ENCODE results near the gene SMARCC1. TPM values are rescaled to one million over a fixed set of nuclear protein-coding genes. Genes with fewer than 3 reads are reported as not detected.

SMARCC1 gene
- total RNA-seq, 2 experiments from 2014 or later, result 106 to 113 TPM

GRCh38 chr3:47601281-47601680, 180.4 kb downstream of the SMARCC1 start:
- no peaks in the 10 kb centered on the region for H3K27me3 Mint-ChIP-seq
- CTCF ChIA-PET, result no interaction called here
- POLR2A ChIA-PET, result interaction anchor here (0.6 to 0.7 kb wide), 2 partner anchors 30 to 180 kb away, joined by 3 to 4 read pairs; no protein-coding TSS in a partner anchor

GRCh38 chr3:47594792-47595191, 186.9 kb downstream of the SMARCC1 start:
- no peak overlapping the region for H3K27ac Mint-ChIP-seq
- H3K4me1 Mint-ChIP-seq (ENCODE audit: low read depth), result no peaks in the 10 kb centered on the region
- no peaks in the 10 kb centered on the region for H3K9me3 Mint-ChIP-seq
- TF ChIP-seq, protein P1, sequence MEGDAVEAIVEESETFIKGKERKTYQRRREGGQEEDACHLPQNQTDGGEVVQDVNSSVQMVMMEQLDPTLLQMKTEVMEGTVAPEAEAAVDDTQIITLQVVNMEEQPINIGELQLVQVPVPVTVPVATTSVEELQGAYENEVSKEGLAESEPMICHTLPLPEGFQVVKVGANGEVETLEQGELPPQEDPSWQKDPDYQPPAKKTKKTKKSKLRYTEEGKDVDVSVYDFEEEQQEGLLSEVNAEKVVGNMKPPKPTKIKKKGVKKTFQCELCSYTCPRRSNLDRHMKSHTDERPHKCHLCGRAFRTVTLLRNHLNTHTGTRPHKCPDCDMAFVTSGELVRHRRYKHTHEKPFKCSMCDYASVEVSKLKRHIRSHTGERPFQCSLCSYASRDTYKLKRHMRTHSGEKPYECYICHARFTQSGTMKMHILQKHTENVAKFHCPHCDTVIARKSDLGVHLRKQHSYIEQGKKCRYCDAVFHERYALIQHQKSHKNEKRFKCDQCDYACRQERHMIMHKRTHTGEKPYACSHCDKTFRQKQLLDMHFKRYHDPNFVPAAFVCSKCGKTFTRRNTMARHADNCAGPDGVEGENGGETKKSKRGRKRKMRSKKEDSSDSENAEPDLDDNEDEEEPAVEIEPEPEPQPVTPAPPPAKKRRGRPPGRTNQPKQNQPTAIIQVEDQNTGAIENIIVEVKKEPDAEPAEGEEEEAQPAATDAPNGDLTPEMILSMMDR (IDR thresholded peaks at IDR 0.05), result no peak
- peaks cover 19% of the 10 kb centered on the region for H3K36me3 Mint-ChIP-seq (ENCODE audit: low read depth)
- no peaks in the 10 kb centered on the region for H3K27me3 Mint-ChIP-seq
- no peak overlapping the region for H3K4me3 Mint-ChIP-seq
- DNase-seq, result no peak
- intact Hi-C loops (cut with micrococcal nuclease), result no loop called here
- ChIA-PET POLR2A (no interaction called here), CTCF (no interaction called here)
- no peak for ATAC-seq

More at GRCh38 chr3:47601281-47601680, 180.4 kb downstream of the SMARCC1 start:
- DNase-seq (no peak), ATAC-seq (no peak)
- H3K4me3 Mint-ChIP-seq, result no peak overlapping the region
- TF ChIP-seq, protein P1 (IDR thresholded peaks at IDR 0.05), result no peak
- intact Hi-C loops (cut with micrococcal nuclease), result no loop called here
- H3K4me1 Mint-ChIP-seq (ENCODE audit: low read depth), result no peaks in the 10 kb centered on the region
- no peak overlapping the region for H3K27ac Mint-ChIP-seq
- no peaks in the 10 kb centered on the region for H3K9me3 Mint-ChIP-seq
- H3K36me3 Mint-ChIP-seq (ENCODE audit: low read depth), result peaks cover 23% of the 10 kb centered on the region

DNA sequence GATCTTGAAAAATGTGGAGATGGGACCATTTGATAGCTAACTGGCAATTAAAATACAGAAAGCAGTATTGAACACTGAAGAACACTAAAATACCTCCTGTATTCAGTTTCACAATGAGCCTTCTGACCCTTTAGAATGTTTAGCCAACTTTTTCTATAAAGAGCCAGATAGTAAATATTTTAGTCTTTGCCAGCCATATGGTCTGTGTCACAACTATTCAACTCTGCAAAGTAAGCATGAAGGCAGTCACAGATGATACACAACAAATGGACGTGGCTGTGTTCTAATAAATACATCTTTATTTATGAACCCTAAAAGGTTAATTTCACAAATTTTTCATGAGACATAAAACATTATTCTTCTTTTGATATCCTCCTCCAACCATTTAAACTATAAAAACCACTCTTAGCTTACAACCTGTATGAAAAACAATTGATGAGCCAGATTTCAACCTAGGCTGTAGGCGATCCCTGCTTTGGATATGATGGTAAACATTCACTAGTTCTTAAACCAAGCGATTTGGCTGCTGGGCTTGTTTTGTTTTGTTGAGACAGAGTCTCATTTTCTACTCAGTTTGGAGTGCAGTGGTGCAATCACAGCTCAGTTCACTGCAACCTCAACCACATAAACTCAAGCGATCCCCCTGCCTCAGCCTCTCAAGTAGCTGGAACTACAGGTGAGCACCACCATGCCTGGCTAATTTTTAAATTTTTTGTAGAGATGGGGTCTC, 189.5 kb downstream of the SMARCC1 start:
- POLR2A ChIA-PET, result interaction anchor here (0.7 kb wide), 1 partner anchor 209 kb away, joined by 3 read pairs; no protein-coding TSS in a partner anchor
- Mint-ChIP-seq H3K4me1 (ENCODE audit: low read depth) (no peaks in the 10 kb centered on the region), H3K9me3 (no peaks in the 10 kb centered on the region), H3K27ac (peak overlapping the region; percentile 52), H3K4me3 (no peak overlapping the region), H3K27me3 (no peaks in the 10 kb centered on the region), H3K36me3 (ENCODE audit: low read depth) (peaks cover 24% of the 10 kb centered on the region)
- DNase-seq (no peak), ATAC-seq (no peak)
- intact Hi-C loops (cut with micrococcal nuclease), result no loop called here
- CTCF ChIA-PET, result interaction anchor here (2.1 kb wide), 1 partner anchor 25 kb away, joined by 6 read pairs; no protein-coding TSS in a partner anchor
- TF ChIP-seq, protein P1 (IDR thresholded peaks at IDR 0.05), result no peak

DNA sequence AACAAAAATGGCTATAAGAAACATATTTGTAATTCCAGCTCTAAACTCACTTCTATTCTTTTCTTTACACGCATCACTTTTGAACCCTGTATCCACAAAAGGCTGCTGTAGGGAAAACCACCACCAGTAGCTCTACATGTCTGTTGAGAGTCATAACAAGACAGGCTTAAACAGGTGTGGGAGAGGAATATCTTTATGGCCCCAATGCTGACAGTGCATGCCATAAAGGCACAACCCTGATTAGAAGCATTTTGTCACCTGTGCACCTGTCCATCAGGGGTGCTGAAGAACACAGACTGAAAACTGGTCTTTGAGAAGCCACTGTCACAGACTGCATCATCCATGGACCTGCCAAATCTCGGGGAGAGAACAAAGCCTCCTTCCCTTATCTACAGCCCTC, 191.5 kb downstream of the SMARCC1 start:
- intact Hi-C loops (cut with micrococcal nuclease), result no loop called here
- no peaks in the 10 kb centered on the region for H3K27me3 Mint-ChIP-seq
- DNase-seq, result no peak
- ATAC-seq, result no peak
- no peaks in the 10 kb centered on the region for H3K4me1 Mint-ChIP-seq (ENCODE audit: low read depth)
- no peak overlapping the region for H3K4me3 Mint-ChIP-seq
- H3K9me3 Mint-ChIP-seq, result no peaks in the 10 kb centered on the region
- TF ChIP-seq, protein P1 (IDR thresholded peaks at IDR 0.05), result no peak
- POLR2A ChIA-PET, result interaction anchor here (1.2 to 1.9 kb wide), 2 partner anchors 9 to 13 kb away, joined by 3 to 4 read pairs; no protein-coding TSS in a partner anchor
- peaks cover 25% of the 10 kb centered on the region for H3K36me3 Mint-ChIP-seq (ENCODE audit: low read depth)
- no peak overlapping the region for H3K27ac Mint-ChIP-seq
- CTCF ChIA-PET, result interaction anchor here (1.2 to 2.1 kb wide), 4 partner anchors 10 to 68 kb away, joined by 3 to 6 read pairs (median 3); no protein-coding TSS in a partner anchor

- Mint-ChIP-seq H3K27me3 (no peaks in the 10 kb centered on the region), H3K4me1 (ENCODE audit: low read depth) (no peaks in the 10 kb centered on the region), H3K4me3 (no peak overlapping the region), H3K27ac (no peak overlapping the region), H3K36me3 (ENCODE audit: low read depth) (peaks cover 18% of the 10 kb centered on the region), H3K9me3 (no peaks in the 10 kb centered on the region)
- intact Hi-C loops (cut with micrococcal nuclease), result no loop called here
- ChIA-PET CTCF (interaction anchor here (1.3 to 1.8 kb wide), 3 partner anchors 11 to 66 kb away, joined by 3 read pairs; no protein-coding TSS in a partner anchor), POLR2A (interaction anchor here (1.3 to 1.9 kb wide), 2 partner anchors 11 to 21 kb away, joined by 3 to 4 read pairs; no protein-coding TSS in a partner anchor)
- TF ChIP-seq, protein P1 (IDR thresholded peaks at IDR 0.05), result no peak
- ATAC-seq (no peak), DNase-seq (no peak)
Observed at GRCh38 chr3:47588587-47588986, 193.1 kb downstream of the SMARCC1 start.
